ENCODE results near the gene SPI1.

SPI1 gene

GRCh38 chr11:47342036-47342803 is 36.1 kb downstream of the SPI1 start:
- H3K79me2 ChIP-seq (ENCODE audit: insufficient read depth, low read length) = no peaks in the 10 kb centered on the region
- H3K36me3 ChIP-seq (ENCODE audit: low read length) = no peaks in the 10 kb centered on the region
- H3K4me2 ChIP-seq (ENCODE audit: low read depth, low read length, poor library complexity, severe bottlenecking) = no peak overlapping the region
- TF ChIP-seq, protein P1, sequence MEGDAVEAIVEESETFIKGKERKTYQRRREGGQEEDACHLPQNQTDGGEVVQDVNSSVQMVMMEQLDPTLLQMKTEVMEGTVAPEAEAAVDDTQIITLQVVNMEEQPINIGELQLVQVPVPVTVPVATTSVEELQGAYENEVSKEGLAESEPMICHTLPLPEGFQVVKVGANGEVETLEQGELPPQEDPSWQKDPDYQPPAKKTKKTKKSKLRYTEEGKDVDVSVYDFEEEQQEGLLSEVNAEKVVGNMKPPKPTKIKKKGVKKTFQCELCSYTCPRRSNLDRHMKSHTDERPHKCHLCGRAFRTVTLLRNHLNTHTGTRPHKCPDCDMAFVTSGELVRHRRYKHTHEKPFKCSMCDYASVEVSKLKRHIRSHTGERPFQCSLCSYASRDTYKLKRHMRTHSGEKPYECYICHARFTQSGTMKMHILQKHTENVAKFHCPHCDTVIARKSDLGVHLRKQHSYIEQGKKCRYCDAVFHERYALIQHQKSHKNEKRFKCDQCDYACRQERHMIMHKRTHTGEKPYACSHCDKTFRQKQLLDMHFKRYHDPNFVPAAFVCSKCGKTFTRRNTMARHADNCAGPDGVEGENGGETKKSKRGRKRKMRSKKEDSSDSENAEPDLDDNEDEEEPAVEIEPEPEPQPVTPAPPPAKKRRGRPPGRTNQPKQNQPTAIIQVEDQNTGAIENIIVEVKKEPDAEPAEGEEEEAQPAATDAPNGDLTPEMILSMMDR (IDR thresholded peaks at IDR 0.05; ENCODE audit: insufficient read depth, low read length, poor library complexity, severe bottlenecking) = no peak
- no peak for TF ChIP-seq EZH2phosphoT487 (conservative IDR thresholded peaks at IDR 0.05; ENCODE audit: low read length)
- H2AFZ ChIP-seq (ENCODE audit: low read depth, low read length, severe bottlenecking) = no peak overlapping the region
- H3F3A ChIP-seq (ENCODE audit: insufficient read depth) = no peaks in the 10 kb centered on the region
- no peak overlapping the region for H3K27ac ChIP-seq (ENCODE audit: low read depth, low read length)
- no peak overlapping the region for H3K9ac ChIP-seq (ENCODE audit: low read length)
- H3K9me2 ChIP-seq (replicated peaks; ENCODE audit: insufficient read depth, low read length) = no peaks in the 10 kb centered on the region
- no peaks in the 10 kb centered on the region for H4K20me1 ChIP-seq (ENCODE audit: low read depth, low read length)
- no peaks in the 10 kb centered on the region for H3K27me3 ChIP-seq (ENCODE audit: low read length)
- H3K4me3 ChIP-seq (ENCODE audit: insufficient read depth, low read length, poor library complexity, severe bottlenecking) = no peak overlapping the region
- H3K9me3 ChIP-seq (ENCODE audit: insufficient read depth, low read length) = no peaks in the 10 kb centered on the region

DNA sequence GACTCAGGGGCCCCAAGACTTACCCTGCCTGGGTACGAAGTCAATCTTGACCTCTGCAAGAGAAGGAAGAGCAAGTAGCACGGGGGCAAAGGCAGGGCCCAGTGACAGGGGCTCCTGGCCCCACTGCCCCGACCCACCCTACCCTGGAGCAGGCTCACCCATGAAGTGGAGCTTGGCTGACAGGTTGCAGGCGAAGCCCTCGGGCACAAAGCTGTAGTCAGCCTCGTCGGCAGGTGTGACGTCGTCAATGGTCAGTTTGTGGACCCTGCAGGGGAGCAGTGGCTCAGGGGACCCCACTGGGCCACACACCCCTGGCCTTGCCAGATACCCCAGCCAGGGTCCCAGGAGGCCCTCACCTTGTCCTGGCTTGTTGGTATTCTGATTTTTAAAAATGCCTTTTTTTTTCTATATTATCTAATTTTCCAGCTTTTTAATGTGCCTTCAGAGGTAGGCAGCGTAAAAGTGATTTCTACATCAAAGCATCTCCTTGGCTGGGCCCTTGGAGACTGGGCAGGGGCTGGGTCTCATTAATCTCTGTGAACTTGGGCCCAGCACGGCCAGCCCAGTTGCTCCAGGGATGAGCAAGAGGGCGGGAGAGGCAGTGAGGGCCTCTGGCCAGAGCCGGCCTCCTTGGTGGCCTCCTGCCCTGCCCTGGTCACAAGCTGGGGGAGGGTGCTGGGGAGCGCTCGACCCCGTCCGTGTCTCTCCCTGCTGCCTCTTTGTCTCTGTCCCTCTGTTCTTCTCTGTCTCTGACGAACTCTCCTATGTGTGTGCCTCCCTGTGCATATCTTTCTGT is 37.2 kb downstream of the SPI1 start:
- H3K27me3 ChIP-seq (ENCODE audit: low read length) = no peaks in the 10 kb centered on the region

GRCh38 chr11:47340010-47340409 is 38.3 kb downstream of the SPI1 start:
- Histone ChIP-seq H3K4me3 (ENCODE audit: insufficient read depth, low read length, poor library complexity, severe bottlenecking) (no peak overlapping the region), H3K27me3 (ENCODE audit: low read length) (no peaks in the 10 kb centered on the region), H3K9ac (ENCODE audit: low read length) (no peak overlapping the region), H2AFZ (ENCODE audit: low read depth, low read length, severe bottlenecking) (no peak overlapping the region), H4K20me1 (ENCODE audit: low read depth, low read length) (no peaks in the 10 kb centered on the region), H3K79me2 (ENCODE audit: insufficient read depth, low read length) (no peaks in the 10 kb centered on the region), H3K4me2 (ENCODE audit: low read depth, low read length, poor library complexity, severe bottlenecking) (no peak overlapping the region), H3F3A (ENCODE audit: insufficient read depth) (no peaks in the 10 kb centered on the region), H3K9me2 (replicated peaks; ENCODE audit: insufficient read depth, low read length) (no peaks in the 10 kb centered on the region), H3K27ac (ENCODE audit: low read depth, low read length) (no peak overlapping the region), H3K9me3 (ENCODE audit: insufficient read depth, low read length) (no peaks in the 10 kb centered on the region), H3K36me3 (ENCODE audit: low read length) (no peaks in the 10 kb centered on the region)
- TF ChIP-seq EZH2phosphoT487 (conservative IDR thresholded peaks at IDR 0.05; ENCODE audit: low read length) = no peak
- TF ChIP-seq, protein P1 (IDR thresholded peaks at IDR 0.05; ENCODE audit: insufficient read depth, low read length, poor library complexity, severe bottlenecking) = no peak

More for the DNA sequence above, 37.2 kb downstream of the SPI1 start:
- no peaks in the 10 kb centered on the region for H3F3A ChIP-seq (ENCODE audit: insufficient read depth)
- no peak overlapping the region for H3K4me3 ChIP-seq (ENCODE audit: insufficient read depth, low read length, poor library complexity, severe bottlenecking)
- H3K36me3 ChIP-seq (ENCODE audit: low read length) = no peaks in the 10 kb centered on the region
- H3K4me2 ChIP-seq (ENCODE audit: low read depth, low read length, poor library complexity, severe bottlenecking) = no peak overlapping the region
- no peaks in the 10 kb centered on the region for H3K79me2 ChIP-seq (ENCODE audit: insufficient read depth, low read length)
- H3K9me2 ChIP-seq (replicated peaks; ENCODE audit: insufficient read depth, low read length) = no peaks in the 10 kb centered on the region
- no peak for TF ChIP-seq EZH2phosphoT487 (conservative IDR thresholded peaks at IDR 0.05; ENCODE audit: low read length)
- TF ChIP-seq, protein P1 (IDR thresholded peaks at IDR 0.05; ENCODE audit: insufficient read depth, low read length, poor library complexity, severe bottlenecking) = no peak
- no peak overlapping the region for H2AFZ ChIP-seq (ENCODE audit: low read depth, low read length, severe bottlenecking)
- no peak overlapping the region for H3K27ac ChIP-seq (ENCODE audit: low read depth, low read length)
- no peaks in the 10 kb centered on the region for H4K20me1 ChIP-seq (ENCODE audit: low read depth, low read length)
- H3K9me3 ChIP-seq (ENCODE audit: insufficient read depth, low read length) = no peaks in the 10 kb centered on the region
- H3K9ac ChIP-seq (ENCODE audit: low read length) = no peak overlapping the region

Data from SU-DHL-6 (cell line).